Keratinocyte (primary cell): Measurements from ENCODE around the gene TIGIT. TPM values are rescaled to one million over a fixed set of nuclear protein-coding genes. Genes with fewer than 3 reads are reported as not detected.

Experiments
- DNase-seq: peaks from one replicate; pipeline ENCODE4 v3.0.0-alpha.2; 2011; ENCODE audit warnings: low read depth, missing footprints, low spot score
- FAIRE-seq: peaks from 2 replicates; lab custom pipeline; 2011; peaks lifted over from hg19 to GRCh38; lab: Jason Lieb, UNC
- H2AFZ ChIP-seq: 2 replicates; pipeline ENCODE4 v1.6.0; 2012; ENCODE audit warnings: low read length, control low read depth, inconsistent platforms; ENCODE audit not compliant: control insufficient read depth
- H3K27ac ChIP-seq: 2 replicates; pipeline ENCODE4 v1.5.1; 2011; ENCODE audit warnings: low read length; ENCODE audit not compliant: control insufficient read depth, insufficient read depth
- H3K27me3 ChIP-seq: 3 replicates; pipeline ENCODE4 v1.6.0; 2011; ENCODE audit warnings: low read length; ENCODE audit not compliant: control insufficient read depth, insufficient read depth; ENCODE audit errors: extremely low read depth
- H3K36me3 ChIP-seq, 2 experiments: 2 replicates in 1 of 2; 3 replicates in 1 of 2; pipeline ENCODE4 v1.5.1; 2011; ENCODE audit warnings: low read length in 2 of 2, mild to moderate bottlenecking in 1 of 2; ENCODE audit not compliant: control insufficient read depth in 2 of 2, insufficient read depth in 2 of 2; ENCODE audit errors: extremely low read depth in 1 of 2
- H3K4me1 ChIP-seq: 3 replicates; pipeline ENCODE4 v1.5.1; 2011; ENCODE audit warnings: low read length; ENCODE audit not compliant: control insufficient read depth, insufficient read depth; ENCODE audit errors: extremely low read depth
- H3K4me2 ChIP-seq: 3 replicates; pipeline ENCODE4 v1.6.0; 2011; ENCODE audit warnings: low read depth, low read length; ENCODE audit not compliant: control insufficient read depth, insufficient read depth; ENCODE audit errors: extremely low read depth
- H3K4me3 ChIP-seq, 3 experiments: fragments of 200-600 bp in 1 of 3; sonication (generic) in 1 of 3; 2 replicates in 2 of 3; 3 replicates in 1 of 3; pipeline ENCODE4 v1.5.1; 2011 to 2016; ENCODE audit warnings: low read length in 3 of 3, mild to moderate bottlenecking in 3 of 3, control low read depth in 2 of 3, inconsistent platforms in 1 of 3, low read depth in 1 of 3, mixed read lengths in 1 of 3, mixed run types in 1 of 3, moderate library complexity in 1 of 3; ENCODE audit not compliant: control insufficient read depth in 2 of 3, insufficient read depth in 2 of 3; ENCODE audit errors: extremely low read depth in 1 of 3
- H3K79me2 ChIP-seq: 2 replicates; pipeline ENCODE4 v1.6.0; 2012; ENCODE audit warnings: low read length; ENCODE audit not compliant: control insufficient read depth, insufficient read depth
- H3K9ac ChIP-seq: 3 replicates; pipeline ENCODE4 v1.6.0; 2011; ENCODE audit warnings: low read length; ENCODE audit not compliant: control insufficient read depth, insufficient read depth; ENCODE audit errors: extremely low read depth
- H3K9me1 ChIP-seq: 3 replicates; pipeline ENCODE4 v1.6.0; 2011; ENCODE audit warnings: low read length; ENCODE audit not compliant: control insufficient read depth, insufficient read depth; ENCODE audit errors: extremely low read depth
- H3K9me3 ChIP-seq: 2 replicates; pipeline ENCODE4 v1.5.1; 2012; ENCODE audit warnings: low read depth, low read length; ENCODE audit not compliant: control insufficient read depth
- H4K20me1 ChIP-seq: 3 replicates; pipeline ENCODE4 v1.6.0; 2011; ENCODE audit warnings: low read length; ENCODE audit not compliant: control insufficient read depth, insufficient read depth; ENCODE audit errors: extremely low read depth
- EZH2 ChIP-seq: IDR thresholded peaks from one replicate; pipeline ENCODE4 v1.6.1; 2012; ENCODE audit warnings: inconsistent platforms, mild to moderate bottlenecking, low read length, moderate library complexity
- dilution Hi-C: fragments of 300-500 bp; cut with MboI; formaldehyde crosslinking; loops from one replicate; pipeline ENCODE4 v1.7.0; 2020; ENCODE audit warnings: low sequenced_read_pairs; ENCODE audit not compliant: extremely low pct_ligation_motif_present
- polyA plus RNA-seq, 5 experiments: library from polyadenylated mRNA; depleted of rRNA in 3 of 5; stranded (reverse) in 3 of 5; stranded (forward) in 1 of 5; unstranded in 1 of 5; fragments of >200 nt; gene quantifications; 1 replicate in 1 of 5; 2 replicates in 3 of 5; 3 replicates in 1 of 5; pipeline versions ENCODE4 v1.2.1 to v1.2.3, GENCODE V29; 2011 to 2012; ENCODE audit warnings: missing spikeins in 2 of 5, low read depth in 1 of 5, low replicate concordance in 1 of 5
- TF ChIP-seq, protein P1 (sequence below), 3 experiments: IDR thresholded peaks in 1 of 3; conservative IDR thresholded peaks in 1 of 3; optimal IDR thresholded peaks in 1 of 3; 2 replicates in 2 of 3; 3 replicates in 1 of 3; pipeline versions ENCODE3 to v1.5.1; 2011; ENCODE audit warnings: low read length in 3 of 3, mild to moderate bottlenecking in 3 of 3, moderate library complexity in 2 of 3, control low read depth in 1 of 3, inconsistent platforms in 1 of 3; ENCODE audit not compliant: insufficient read depth in 2 of 3; ENCODE audit errors: extremely low read depth in 1 of 3

The TIGIT gene
- polyA plus RNA-seq, 1 donor (not counting 4 experiments of a cell fraction or from before 2014, with no cell fraction given), result not detected

GRCh38 chr3:114253505-114253904 lies 40.3 kb upstream of the TIGIT start:
- Histone ChIP-seq H3K36me3 (no peaks in the 10 kb centered on the region), H3K4me3 (no peak overlapping the region), H3K9me1 (no peaks in the 10 kb centered on the region), H3K4me1 (no peaks in the 10 kb centered on the region), H4K20me1 (no peaks in the 10 kb centered on the region), H3K27ac (no peak overlapping the region), H3K27me3 (no peaks in the 10 kb centered on the region), H3K4me2 (no peak overlapping the region), H2AFZ (no peak overlapping the region), H3K9me3 (no peaks in the 10 kb centered on the region), H3K9ac (no peak overlapping the region), H3K79me2 (no peaks in the 10 kb centered on the region)
- DNase-seq, result no peak
- no peak for FAIRE-seq
- dilution Hi-C loops, result no loop called here
- TF ChIP-seq EZH2, result no peak
- TF ChIP-seq, protein P1, sequence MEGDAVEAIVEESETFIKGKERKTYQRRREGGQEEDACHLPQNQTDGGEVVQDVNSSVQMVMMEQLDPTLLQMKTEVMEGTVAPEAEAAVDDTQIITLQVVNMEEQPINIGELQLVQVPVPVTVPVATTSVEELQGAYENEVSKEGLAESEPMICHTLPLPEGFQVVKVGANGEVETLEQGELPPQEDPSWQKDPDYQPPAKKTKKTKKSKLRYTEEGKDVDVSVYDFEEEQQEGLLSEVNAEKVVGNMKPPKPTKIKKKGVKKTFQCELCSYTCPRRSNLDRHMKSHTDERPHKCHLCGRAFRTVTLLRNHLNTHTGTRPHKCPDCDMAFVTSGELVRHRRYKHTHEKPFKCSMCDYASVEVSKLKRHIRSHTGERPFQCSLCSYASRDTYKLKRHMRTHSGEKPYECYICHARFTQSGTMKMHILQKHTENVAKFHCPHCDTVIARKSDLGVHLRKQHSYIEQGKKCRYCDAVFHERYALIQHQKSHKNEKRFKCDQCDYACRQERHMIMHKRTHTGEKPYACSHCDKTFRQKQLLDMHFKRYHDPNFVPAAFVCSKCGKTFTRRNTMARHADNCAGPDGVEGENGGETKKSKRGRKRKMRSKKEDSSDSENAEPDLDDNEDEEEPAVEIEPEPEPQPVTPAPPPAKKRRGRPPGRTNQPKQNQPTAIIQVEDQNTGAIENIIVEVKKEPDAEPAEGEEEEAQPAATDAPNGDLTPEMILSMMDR (optimal IDR thresholded peaks at IDR 0.05 in 1 of 3, IDR thresholded peaks at IDR 0.05 in 1 of 3, conservative IDR thresholded peaks at IDR 0.05 in 1 of 3; ENCODE audit: extremely low read depth in 1 of 3, insufficient read depth in 2 of 3, low read length in 3 of 3), result no peak

DNA sequence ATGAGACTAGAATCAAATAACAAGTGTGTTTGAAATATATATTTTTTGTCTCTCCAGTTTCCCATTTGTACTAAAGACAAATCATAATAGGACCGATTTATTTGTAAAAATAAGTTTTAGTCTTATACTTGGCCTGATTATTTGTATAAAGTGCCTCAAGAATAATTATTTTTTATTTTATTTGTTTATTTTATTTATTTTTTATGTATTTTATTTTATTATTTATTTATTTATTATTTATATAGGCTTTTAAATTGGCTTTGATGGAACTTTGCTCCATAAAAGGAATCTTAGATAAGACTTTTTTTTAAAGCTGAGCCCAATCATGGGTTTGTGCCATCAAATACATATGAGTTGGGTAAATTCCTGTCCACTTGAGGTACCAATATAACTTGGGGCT lies 34.3 kb upstream of the TIGIT start:
- Histone ChIP-seq H3K4me2 (no peak overlapping the region), H3K4me3 (no peak overlapping the region), H4K20me1 (no peaks in the 10 kb centered on the region), H3K79me2 (no peaks in the 10 kb centered on the region), H3K9ac (no peak overlapping the region), H3K4me1 (no peaks in the 10 kb centered on the region), H3K27ac (no peak overlapping the region), H3K9me1 (no peaks in the 10 kb centered on the region), H3K27me3 (no peaks in the 10 kb centered on the region), H3K36me3 (no peaks in the 10 kb centered on the region), H3K9me3 (no peaks in the 10 kb centered on the region), H2AFZ (no peak overlapping the region)
- dilution Hi-C loops, result no loop called here
- TF ChIP-seq, protein P1 (optimal IDR thresholded peaks at IDR 0.05 in 1 of 3, IDR thresholded peaks at IDR 0.05 in 1 of 3, conservative IDR thresholded peaks at IDR 0.05 in 1 of 3; ENCODE audit: extremely low read depth in 1 of 3, insufficient read depth in 2 of 3, low read length in 3 of 3), result no peak
- no peak for TF ChIP-seq EZH2
- no peak for DNase-seq
- no peak for FAIRE-seq
